ENCODE results near the gene SEC14L1.

DNA sequence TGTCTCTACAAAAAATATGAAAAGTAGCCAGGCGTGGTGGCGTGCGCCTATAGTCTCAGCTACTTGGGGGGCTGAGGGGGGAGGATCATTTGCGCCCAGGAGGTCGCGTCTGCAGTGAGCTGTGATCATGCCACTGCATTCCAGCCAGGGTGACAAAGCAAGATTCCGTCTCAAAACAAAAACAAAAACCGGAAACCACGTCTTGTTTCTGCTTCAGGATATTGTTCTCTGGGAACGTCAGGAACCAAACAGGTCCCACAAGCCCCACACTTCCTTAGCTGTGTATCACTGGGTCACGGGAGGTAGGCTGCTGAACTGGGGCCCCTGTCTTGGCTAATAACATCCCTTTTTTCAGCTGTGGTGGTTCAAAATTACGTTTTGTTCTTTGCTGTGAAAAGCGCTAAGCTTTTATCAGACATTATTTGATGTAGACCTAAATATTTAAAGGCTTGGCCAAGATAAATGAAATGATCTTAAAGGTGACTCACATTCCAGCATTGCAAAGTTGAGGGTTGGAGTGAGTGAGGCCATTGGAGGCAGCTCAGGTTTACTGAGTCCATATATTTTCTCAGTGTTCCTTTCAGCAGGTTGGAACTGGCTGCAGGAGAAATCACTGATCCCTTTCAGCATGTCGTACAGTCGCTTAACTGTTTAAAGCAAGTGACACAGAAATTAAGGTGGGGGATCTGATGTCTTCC lies 16.4 kb upstream of the SEC14L1 start:
- TF ChIP-seq POLR2A (IDR thresholded peaks at IDR 0.05): no peak
- TF ChIP-seq, protein P1, sequence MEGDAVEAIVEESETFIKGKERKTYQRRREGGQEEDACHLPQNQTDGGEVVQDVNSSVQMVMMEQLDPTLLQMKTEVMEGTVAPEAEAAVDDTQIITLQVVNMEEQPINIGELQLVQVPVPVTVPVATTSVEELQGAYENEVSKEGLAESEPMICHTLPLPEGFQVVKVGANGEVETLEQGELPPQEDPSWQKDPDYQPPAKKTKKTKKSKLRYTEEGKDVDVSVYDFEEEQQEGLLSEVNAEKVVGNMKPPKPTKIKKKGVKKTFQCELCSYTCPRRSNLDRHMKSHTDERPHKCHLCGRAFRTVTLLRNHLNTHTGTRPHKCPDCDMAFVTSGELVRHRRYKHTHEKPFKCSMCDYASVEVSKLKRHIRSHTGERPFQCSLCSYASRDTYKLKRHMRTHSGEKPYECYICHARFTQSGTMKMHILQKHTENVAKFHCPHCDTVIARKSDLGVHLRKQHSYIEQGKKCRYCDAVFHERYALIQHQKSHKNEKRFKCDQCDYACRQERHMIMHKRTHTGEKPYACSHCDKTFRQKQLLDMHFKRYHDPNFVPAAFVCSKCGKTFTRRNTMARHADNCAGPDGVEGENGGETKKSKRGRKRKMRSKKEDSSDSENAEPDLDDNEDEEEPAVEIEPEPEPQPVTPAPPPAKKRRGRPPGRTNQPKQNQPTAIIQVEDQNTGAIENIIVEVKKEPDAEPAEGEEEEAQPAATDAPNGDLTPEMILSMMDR (IDR thresholded peaks at IDR 0.05): no peak
